ENCODE data around the gene D2HGDH.

GRCh38 chr2:241772063-241772499, 37.7 kb downstream of the D2HGDH start:
- TF ChIP-seq, protein P1, sequence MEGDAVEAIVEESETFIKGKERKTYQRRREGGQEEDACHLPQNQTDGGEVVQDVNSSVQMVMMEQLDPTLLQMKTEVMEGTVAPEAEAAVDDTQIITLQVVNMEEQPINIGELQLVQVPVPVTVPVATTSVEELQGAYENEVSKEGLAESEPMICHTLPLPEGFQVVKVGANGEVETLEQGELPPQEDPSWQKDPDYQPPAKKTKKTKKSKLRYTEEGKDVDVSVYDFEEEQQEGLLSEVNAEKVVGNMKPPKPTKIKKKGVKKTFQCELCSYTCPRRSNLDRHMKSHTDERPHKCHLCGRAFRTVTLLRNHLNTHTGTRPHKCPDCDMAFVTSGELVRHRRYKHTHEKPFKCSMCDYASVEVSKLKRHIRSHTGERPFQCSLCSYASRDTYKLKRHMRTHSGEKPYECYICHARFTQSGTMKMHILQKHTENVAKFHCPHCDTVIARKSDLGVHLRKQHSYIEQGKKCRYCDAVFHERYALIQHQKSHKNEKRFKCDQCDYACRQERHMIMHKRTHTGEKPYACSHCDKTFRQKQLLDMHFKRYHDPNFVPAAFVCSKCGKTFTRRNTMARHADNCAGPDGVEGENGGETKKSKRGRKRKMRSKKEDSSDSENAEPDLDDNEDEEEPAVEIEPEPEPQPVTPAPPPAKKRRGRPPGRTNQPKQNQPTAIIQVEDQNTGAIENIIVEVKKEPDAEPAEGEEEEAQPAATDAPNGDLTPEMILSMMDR (conservative IDR thresholded peaks at IDR 0.05; ENCODE audit: low read depth in 2 of 2): no peak
- TF ChIP-seq REST (IDR thresholded peaks at IDR 0.05; ENCODE audit: unreplicated experiment) (no peak), CREB1 (CRISPR knock-in tag; IDR thresholded peaks at IDR 0.05; ENCODE audit: low read depth) (no peak), EZH2 (IDR thresholded peaks at IDR 0.05; ENCODE audit: low read depth, unreplicated experiment) (no peak)
